H1 (cell line): ENCODE measurements around the gene ST6GALNAC3. TPM values are rescaled to one million over a fixed set of nuclear protein-coding genes. Genes with fewer than 3 reads are reported as not detected.

ENCODE experiments used
- CHD2 ChIP-seq: IDR thresholded peaks from 2 replicates; pipeline ENCODE4 v1.6.1; 2012; ENCODE audit warnings: low read length, improper control_type of control experiment
- polyA plus RNA-seq, 7 experiments: library from polyadenylated mRNA; depleted of rRNA in 3 of 7; stranded (reverse) in 5 of 7; unstranded in 2 of 7; fragments of >200 nt in 5 of 7; fragments of 200-250 nt in 2 of 7; gene quantifications; 1 replicate in 5 of 7; 2 replicates in 1 of 7; 4 replicates in 1 of 7; pipeline versions ENCODE4 v1.2.1 to v1.2.3, GENCODE V29; 2011 to 2013; ENCODE audit warnings: missing spikeins in 2 of 7, mixed read lengths in 2 of 7
- total RNA-seq: library from RNA; stranded (reverse); fragmentation: NEBNext Ultra II Directional; extraction: Animal tissue kit (Norgen Biotek cat#: 25700); gene quantifications from 2 replicates; pipeline ENCODE4 v1.2.1, GENCODE V29; 2021

ST6GALNAC3 gene
- total and polyA plus RNA-seq, 2 of the 8 experiments (the other 6 are each of a cell fraction or from before 2014, with no cell fraction given): 4.9 to 19.0 TPM

DNA sequence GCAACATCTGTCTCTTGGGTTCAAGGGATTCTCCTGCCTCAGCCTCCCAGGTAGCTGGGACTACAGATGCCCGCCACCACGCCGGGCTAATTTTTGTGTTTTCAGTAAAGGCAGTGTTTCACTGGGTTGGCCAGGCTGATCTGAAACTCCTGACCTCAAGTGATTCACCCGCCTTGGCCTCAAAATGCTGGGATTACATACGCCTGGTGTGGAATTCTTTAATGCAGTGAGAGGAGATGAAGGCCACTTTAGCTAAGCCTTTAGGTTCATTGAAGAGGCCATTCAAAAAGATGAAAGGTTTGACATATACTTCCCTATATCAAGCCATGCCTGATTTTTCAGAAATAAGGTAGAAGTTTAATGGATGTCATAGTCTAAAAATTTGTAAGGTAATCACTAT, 162.7 kb downstream of the ST6GALNAC3 start (continued):
- no peak for TF ChIP-seq CHD2
